Stimulated activated CD8-positive, alpha-beta memory T cell treated with anti-CD3 and anti-CD28 coated beads, Interleukin-12 subunit alpha, Interleukin-12 subunit beta, amount 100 ng/mL, for 24 hours (primary cell): ENCODE results near the gene PNPLA6.

Experiments used
- DNase-seq: peaks from one replicate; pipeline ENCODE4 v3.0.0-alpha.2; 2020; ENCODE audit errors: extremely low read depth

Gene PNPLA6

GRCh38 chr19:7600721-7601120 lies 65.2 kb downstream of the PNPLA6 start:
- DNase-seq = no peak

GRCh38 chr19:7602240-7602934 lies 66.9 kb downstream of the PNPLA6 start:
- no peak for DNase-seq

DNA sequence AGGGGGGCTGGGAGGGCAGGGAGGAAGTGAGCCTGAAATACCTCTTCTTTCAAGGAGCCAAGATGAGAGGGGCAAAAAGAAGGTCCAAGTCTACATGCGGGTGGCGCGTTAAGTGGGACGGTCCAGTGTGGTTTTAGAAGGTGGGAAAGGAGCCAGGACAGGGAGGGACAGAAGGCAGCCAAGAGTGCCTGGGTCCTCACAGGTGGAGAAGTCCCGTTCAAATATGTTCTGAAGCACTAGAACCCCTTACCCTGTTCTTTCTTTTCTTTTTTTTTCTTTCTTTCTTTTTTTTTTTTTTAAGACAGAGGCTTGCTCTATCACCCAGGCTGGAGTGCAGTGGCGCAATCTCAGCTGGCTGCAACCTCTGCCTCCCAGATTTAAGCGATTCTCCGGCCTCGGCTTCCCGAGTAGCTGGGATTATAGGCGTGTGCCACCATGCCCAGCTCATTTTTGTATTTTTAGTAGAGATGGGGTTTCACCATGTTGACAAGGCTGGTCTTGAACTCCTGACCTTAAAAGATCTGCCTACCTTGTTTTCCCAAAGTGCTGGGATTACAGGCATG lies 67.5 kb downstream of the PNPLA6 start:
- DNase-seq = no peak

- no peak for DNase-seq
Observed at GRCh38 chr19:7603919-7604318, 68.4 kb downstream of the PNPLA6 start.

DNA sequence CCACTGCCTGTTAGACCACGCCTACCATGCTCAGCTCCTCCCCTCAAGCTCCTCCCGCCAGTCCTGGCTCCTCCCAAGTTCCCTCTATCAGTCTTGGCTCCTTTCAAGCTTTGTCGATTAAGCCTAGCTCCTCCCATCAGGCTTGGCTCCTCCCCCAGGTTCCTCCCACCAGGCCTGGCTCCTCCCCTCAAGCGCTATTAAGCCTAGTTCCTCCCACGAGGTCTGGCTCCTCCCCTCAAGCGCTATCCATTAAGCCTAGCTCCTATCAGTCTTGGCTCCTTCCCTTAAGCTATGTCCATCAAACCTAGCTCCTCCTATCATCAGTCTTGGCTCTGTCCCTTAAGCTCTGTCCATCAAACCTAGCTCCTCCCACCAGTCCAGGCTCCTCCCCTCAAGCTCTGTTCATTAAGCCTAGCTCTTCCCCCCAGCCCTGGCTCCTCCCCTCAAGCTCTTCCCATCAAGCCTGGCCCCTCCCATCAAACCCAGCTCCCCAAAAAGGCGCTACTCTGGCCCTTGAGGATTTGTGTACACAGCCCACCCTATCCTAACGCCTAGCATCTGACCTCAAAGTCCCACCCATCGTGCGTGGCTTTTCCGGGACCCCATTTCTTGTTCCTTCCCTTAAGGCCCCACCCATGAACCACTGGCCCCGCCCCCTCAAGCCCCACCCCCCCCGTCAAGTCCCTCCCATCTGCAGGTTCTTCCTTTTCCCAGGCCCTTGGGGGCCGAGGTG lies 70.1 kb downstream of the PNPLA6 start:
- DNase-seq = no peak

DNA sequence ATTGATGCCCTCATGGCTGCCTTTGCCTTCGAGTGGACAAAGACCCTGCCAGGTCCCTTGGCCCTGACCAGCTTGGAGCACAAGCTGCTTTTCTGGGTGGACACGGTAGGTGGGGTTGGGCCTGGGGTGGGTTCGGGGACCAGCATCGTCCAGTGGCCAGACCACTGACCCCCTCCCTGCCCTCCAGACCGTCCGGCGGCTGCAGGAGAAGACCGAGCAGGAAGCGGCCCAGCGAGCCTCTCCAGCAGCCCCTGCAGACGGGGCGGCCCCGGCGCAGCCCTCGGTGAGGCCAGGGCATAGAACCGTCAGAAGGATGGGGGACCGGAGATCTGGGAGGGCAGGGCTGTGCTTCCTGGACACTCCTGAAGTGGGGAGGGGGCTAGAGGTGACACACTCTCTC lies 70.8 kb downstream of the PNPLA6 start:
- DNase-seq = no peak

GRCh38 chr19:7607212-7607873 lies 71.8 kb downstream of the PNPLA6 start:
- DNase-seq = no peak

DNA sequence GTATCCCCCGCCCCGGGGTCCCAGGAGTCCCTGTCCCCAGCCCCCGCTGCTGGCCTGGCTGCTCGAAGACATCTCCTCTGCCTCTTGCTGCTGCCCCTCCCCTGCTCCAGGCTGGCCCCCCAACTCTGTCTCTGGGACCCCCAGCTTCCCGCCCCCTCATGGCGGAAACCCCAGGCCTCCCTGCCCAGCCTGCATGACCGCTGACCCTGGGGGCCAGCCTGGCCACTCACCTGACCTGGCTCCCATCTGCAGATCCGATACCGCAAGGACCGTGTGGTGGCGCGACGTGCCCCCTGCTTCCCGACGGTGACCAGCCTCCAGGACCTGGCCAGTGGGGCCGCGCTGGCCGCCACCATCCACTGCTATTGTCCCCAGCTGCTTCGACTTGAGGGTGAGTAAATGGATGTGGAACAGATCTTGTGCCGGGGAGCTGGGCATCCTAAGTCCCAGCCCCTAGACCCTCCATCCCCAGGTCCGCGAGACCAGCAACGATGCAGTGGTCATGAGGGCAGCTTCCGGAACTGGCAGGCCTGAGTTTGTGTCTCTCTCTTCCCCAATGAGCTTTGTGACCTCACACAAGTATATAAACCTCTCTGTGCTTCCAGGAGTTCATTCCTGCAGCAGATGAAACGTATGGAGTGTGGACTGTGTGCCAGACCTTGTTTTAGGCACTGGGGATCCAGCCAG lies 72.5 kb downstream of the PNPLA6 start:
- DNase-seq = no peak

GRCh38 chr19:7610491-7611240 lies 75.1 kb downstream of the PNPLA6 start:
- no peak for DNase-seq
